Epithelial cell of proximal tubule (primary cell): ENCODE results near the gene LRRN4. TPM values are rescaled to one million over a fixed set of nuclear protein-coding genes. Genes with fewer than 3 reads are reported as not detected.

ENCODE experiments used
- DNase-seq: peaks from one replicate; pipeline ENCODE4 v3.0.0-alpha.2; 2011; ENCODE audit warnings: low read depth
- H3K4me3 ChIP-seq: 2 replicates; pipeline ENCODE4 v1.5.1; 2011; ENCODE audit warnings: low read depth, mild to moderate bottlenecking, low read length
- total RNA-seq: library from RNA; depleted of rRNA; stranded (reverse); fragments of >200 nt; gene quantifications from 2 replicates; pipeline ENCODE4 v1.2.3, GENCODE V29; 2015
- TF ChIP-seq, protein P1 (sequence below): conservative IDR thresholded peaks from 2 replicates; pipeline ENCODE4 v1.5.1; 2012; ENCODE audit warnings: low read depth, mild to moderate bottlenecking, low read length

The LRRN4 gene
- total RNA-seq, 1 donor from 2014 or later = 152 TPM

DNA sequence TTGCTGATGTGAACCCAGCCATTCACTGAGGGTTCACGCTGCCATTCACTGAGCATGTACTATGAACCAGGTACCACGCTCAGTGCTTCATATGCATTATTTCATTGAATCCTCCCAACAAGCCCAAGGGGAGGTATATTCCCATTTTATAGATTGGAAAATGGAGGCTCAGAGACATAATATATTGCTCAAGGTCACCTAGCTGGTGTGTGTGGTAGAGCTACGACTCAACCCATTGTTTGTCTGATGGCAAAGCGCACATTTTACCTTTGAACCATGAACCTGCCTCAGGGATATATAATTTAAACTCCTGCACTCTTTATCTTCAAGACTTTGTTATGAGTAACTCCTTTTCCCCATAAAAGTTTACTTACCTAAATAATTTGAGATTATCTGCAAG lies 40.7 kb upstream of the LRRN4 start:
- no peak overlapping the region for H3K4me3 ChIP-seq
- no peak for DNase-seq
- TF ChIP-seq, protein P1, sequence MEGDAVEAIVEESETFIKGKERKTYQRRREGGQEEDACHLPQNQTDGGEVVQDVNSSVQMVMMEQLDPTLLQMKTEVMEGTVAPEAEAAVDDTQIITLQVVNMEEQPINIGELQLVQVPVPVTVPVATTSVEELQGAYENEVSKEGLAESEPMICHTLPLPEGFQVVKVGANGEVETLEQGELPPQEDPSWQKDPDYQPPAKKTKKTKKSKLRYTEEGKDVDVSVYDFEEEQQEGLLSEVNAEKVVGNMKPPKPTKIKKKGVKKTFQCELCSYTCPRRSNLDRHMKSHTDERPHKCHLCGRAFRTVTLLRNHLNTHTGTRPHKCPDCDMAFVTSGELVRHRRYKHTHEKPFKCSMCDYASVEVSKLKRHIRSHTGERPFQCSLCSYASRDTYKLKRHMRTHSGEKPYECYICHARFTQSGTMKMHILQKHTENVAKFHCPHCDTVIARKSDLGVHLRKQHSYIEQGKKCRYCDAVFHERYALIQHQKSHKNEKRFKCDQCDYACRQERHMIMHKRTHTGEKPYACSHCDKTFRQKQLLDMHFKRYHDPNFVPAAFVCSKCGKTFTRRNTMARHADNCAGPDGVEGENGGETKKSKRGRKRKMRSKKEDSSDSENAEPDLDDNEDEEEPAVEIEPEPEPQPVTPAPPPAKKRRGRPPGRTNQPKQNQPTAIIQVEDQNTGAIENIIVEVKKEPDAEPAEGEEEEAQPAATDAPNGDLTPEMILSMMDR = no peak

DNA sequence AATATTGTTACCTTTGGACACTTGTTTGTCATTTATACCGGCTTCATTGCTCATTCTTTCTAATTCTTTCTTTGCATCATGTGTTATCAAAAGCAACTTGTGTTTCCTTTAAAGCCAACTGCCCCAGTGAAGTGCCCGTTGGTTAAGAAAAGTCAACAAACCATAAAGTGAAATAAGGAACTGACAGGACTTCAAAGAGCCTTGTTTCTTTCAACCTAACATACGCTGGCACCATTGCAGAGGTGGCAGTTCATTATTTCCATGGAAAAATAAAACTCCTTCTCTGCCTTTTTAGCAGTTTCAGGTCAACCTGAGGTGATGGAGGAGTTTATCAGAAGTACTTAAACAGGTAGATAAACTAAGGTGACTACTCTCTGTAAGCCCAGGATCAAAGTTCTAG lies 40.2 kb upstream of the LRRN4 start:
- H3K4me3 ChIP-seq = no peak overlapping the region
- DNase-seq = no peak
- TF ChIP-seq, protein P1 = no peak

DNA sequence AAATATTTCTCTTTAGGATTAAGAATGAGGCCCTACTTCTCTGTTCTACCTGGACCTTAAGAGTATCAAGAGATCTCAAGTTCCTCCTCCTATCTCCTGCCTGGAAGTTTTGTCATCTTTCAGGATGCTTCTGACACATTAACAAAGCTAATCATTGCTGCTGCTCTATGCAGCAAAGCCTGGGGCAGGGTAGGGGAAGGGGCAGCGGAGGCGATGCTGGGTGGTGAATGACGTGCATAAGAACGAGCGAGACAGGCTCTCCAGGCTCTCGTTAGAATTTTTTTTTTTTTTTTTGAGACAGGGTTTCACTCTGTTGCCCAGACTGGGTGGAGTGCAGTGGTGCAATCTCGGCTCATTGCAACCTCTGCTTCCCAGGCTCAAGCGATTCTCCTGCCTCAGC lies 37.8 kb upstream of the LRRN4 start:
- TF ChIP-seq, protein P1 = no peak
- DNase-seq = no peak
- no peak overlapping the region for H3K4me3 ChIP-seq

DNA sequence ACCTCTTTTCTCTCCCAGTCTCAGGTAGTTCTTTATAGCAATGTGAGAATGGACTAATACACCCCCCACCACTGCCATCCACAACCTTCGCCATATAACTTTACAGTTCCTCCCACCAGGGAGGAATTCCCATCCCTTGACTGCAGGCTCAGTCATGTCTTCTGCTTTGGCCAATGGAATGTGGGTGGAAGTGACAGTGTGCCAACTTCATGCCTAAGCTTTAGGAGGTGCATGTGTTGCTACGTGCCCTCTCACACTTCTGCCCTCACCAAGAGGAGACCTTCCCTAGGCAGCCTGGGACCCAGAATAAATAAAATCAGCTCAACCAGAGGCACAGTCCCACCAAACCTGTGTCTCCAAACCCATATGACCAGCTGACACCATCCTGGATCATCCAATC lies 33.0 kb upstream of the LRRN4 start:
- TF ChIP-seq, protein P1 = no peak
- DNase-seq = no peak
- H3K4me3 ChIP-seq = no peak overlapping the region

DNA sequence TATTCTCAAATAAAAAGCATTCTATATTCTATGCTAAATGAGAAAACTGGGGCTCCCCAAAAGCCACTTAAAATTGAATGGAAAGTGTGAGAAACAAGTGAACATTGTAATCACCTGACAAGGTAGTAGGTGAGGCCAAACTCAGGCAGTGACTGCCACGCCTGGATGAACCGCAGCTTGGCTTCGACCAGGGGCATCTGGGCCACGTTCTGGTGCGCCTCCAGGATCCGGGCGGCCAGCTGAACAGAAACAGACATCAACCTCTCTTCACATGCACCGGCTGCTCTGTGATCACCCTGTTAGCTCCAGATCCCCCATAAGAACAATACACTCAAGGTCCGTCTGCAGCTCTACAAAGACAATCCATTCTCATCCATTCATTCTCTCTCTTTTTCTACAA lies 30.1 kb upstream of the LRRN4 start:
- H3K4me3 ChIP-seq = no peak overlapping the region
- TF ChIP-seq, protein P1 = no peak
- no peak for DNase-seq

DNA sequence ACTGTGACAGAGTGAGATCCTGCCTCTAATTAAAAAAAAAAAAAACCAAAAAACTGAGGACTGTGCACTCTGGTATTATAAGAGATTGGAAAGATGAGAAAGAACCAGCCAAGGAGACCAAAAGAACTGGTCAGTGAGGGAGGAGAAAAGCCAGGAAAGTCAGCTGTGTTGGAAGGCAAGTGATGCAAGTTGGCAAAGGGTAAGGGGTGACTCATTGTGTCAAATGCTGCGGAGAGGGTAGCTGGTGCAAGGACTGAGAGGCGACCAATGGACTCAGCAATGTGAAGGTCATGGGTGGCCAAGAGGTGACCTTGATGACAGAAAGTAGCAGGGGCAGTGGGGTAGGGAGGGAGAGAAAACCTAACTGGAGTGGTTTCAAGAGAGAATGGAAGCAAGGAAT lies 27.4 kb upstream of the LRRN4 start:
- TF ChIP-seq, protein P1 = no peak
- peak; percentile 45 for DNase-seq
- no peak overlapping the region for H3K4me3 ChIP-seq

DNA sequence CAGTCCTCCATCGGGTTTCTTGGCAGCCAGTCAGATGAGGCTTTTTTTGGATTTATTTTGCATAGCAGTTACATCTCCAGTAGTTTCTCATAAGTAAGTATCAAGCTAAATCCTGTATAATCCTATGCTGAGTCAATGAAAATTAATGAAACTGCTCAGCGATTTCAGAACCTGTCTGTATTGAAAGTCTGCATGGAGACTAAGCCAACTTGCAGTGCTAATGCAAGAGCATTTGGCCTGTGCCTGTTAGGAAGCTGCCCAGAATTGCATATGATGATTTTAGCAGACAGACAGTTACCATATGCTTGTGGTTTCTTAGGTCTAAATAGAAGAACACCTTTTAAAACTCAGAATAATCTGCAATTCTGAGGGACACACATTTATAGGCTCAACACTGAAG lies 25.2 kb upstream of the LRRN4 start:
- H3K4me3 ChIP-seq = no peak overlapping the region
- TF ChIP-seq, protein P1 = no peak
- DNase-seq = no peak
